HCT116 (cell line): ENCODE data around the gene TBX3. TPM values are rescaled to one million over a fixed set of nuclear protein-coding genes. Genes with fewer than 3 reads are reported as not detected.

Experiments
- ATAC-seq: fragments of 200-7000 bp; cut with Tn5 transposase; 2 replicates; pipeline ENCODE4 v1.9.1; 2020; ENCODE audit warnings: mild to moderate bottlenecking, moderate library complexity
- BruUV-seq: library from RNA; stranded (reverse); fragments of 400-500 nt; replicated peaks from 2 replicates; lab custom pipeline; 2021; lab: Mats Ljungman, UMichigan
- CTCF ChIA-PET: fragments of 300-600 bp; sonication (Branson Sonifier 250); formaldehyde crosslinking; loops from one replicate; lab custom pipeline; 2021; ENCODE audit warnings: antibody characterized with exemption; lab: Charles Lee
- POLR2A ChIA-PET: fragments of 300-600, 350-600 bp; sonication (Branson Sonifier 250); formaldehyde crosslinking; loops from one replicate; lab custom pipeline; 2021; ENCODE audit warnings: antibody characterized with exemption; lab: Charles Lee
- RAD21 ChIA-PET, 2 experiments: fragments of 300-600 bp; sonication (Branson Sonifier 250); formaldehyde crosslinking; loops; one replicate each; lab custom pipeline; 2023; ENCODE audit warnings: low total read pairs in 2 of 2; ENCODE audit not compliant: uncharacterized antibody in 2 of 2, unreplicated experiment in 2 of 2, low non-redundant PET in 1 of 2; lab: Charles Lee
- DNase-seq: peaks from one replicate; pipeline ENCODE4 v3.0.0-alpha.2; 2010; ENCODE audit warnings: low read depth, low spot score
- H2AFZ ChIP-seq: fragments of 200-600 bp; shearing (Covaris generic), sonication (generic); 2 replicates; pipeline ENCODE4 v1.6.1; 2017; ENCODE audit warnings: low read depth, mixed run types, mixed read lengths, antibody characterized with exemption, low read length; ENCODE audit not compliant: poor library complexity, severe bottlenecking
- H3K27ac ChIP-seq: 2 replicates; pipeline ENCODE4 v1.5.1; 2012; ENCODE audit warnings: low read depth, low read length
- H3K27me3 ChIP-seq: fragments of 200-600 bp; sonication (generic); 2 replicates; pipeline ENCODE4 v1.6.1; 2016; ENCODE audit warnings: mixed run types, low read length, mixed read lengths; ENCODE audit not compliant: insufficient read depth
- H3K36me3 ChIP-seq, 2 experiments: fragments of 200-500 bp in 1 of 2; fragments of 200-600 bp in 1 of 2; sonication (Bioruptor generic) in 1 of 2; sonication (generic) in 1 of 2; 2 replicates each; pipeline versions ENCODE4 v1.5.1 to v1.6.1; 2014 to 2016; ENCODE audit warnings: low read length in 2 of 2, inconsistent platforms in 1 of 2, mixed read lengths in 1 of 2, mixed run types in 1 of 2; ENCODE audit not compliant: insufficient read depth in 2 of 2, control insufficient read depth in 1 of 2
- H3K4me1 ChIP-seq, 2 experiments: fragments of 200-600 bp in 1 of 2; sonication (generic) in 1 of 2; 2 replicates each; pipeline versions ENCODE4 v1.5.1 to v1.6.1; 2012 to 2017; ENCODE audit warnings: low read length in 2 of 2, inconsistent platforms in 1 of 2, mild to moderate bottlenecking in 1 of 2, mixed read lengths in 1 of 2, mixed run types in 1 of 2, moderate library complexity in 1 of 2; ENCODE audit not compliant: insufficient read depth in 2 of 2, control insufficient read depth in 1 of 2
- H3K4me2 ChIP-seq: fragments of 200-600 bp; sonication (generic); 2 replicates; pipeline ENCODE4 v1.6.1; 2017; ENCODE audit warnings: mixed run types, low read length, mixed read lengths
- H3K4me3 ChIP-seq, 2 experiments: fragments of 200-600 bp in 1 of 2; sonication (generic) in 1 of 2; replicated peaks in 1 of 2; 2 replicates each; pipeline ENCODE4 v1.5.1; 2011 to 2016; ENCODE audit warnings: low read length in 2 of 2, control low read depth in 1 of 2, low read depth in 1 of 2, mild to moderate bottlenecking in 1 of 2, mixed read lengths in 1 of 2, mixed run types in 1 of 2
- H3K79me2 ChIP-seq: fragments of 200-600 bp; sonication (generic); 2 replicates; pipeline ENCODE4 v1.6.1; 2017; ENCODE audit warnings: mild to moderate bottlenecking, mixed run types, low read length, moderate library complexity, mixed read lengths; ENCODE audit not compliant: insufficient read depth
- H3K9ac ChIP-seq: fragments of 200-600 bp; sonication (generic); 2 replicates; pipeline ENCODE4 v1.6.1; 2016; ENCODE audit warnings: low read length, mixed read lengths
- H3K9me2 ChIP-seq: fragments of 200-600 bp; sonication (generic), shearing (Covaris generic); 2 replicates; pipeline ENCODE4 v1.6.1; 2017; ENCODE audit warnings: mixed run types, mild to moderate bottlenecking, moderate library complexity; ENCODE audit not compliant: insufficient read depth
- H3K9me3 ChIP-seq, 2 experiments: fragments of 200-500 bp in 1 of 2; fragments of 200-600 bp in 1 of 2; sonication (Bioruptor generic) in 1 of 2; sonication (generic) in 1 of 2; 2 replicates each; pipeline ENCODE4 v1.6.1; 2014 to 2017; ENCODE audit warnings: low read length in 2 of 2, mixed read lengths in 2 of 2, inconsistent platforms in 1 of 2, low read depth in 1 of 2, mild to moderate bottlenecking in 1 of 2, mixed run types in 1 of 2, moderate library complexity in 1 of 2; ENCODE audit not compliant: control insufficient read depth in 1 of 2, insufficient read depth in 1 of 2
- H4K20me1 ChIP-seq: fragments of 200-600 bp; sonication (generic), shearing (Covaris generic); 2 replicates; pipeline ENCODE4 v1.6.1; 2017; ENCODE audit warnings: mixed run types, mild to moderate bottlenecking, moderate library complexity; ENCODE audit not compliant: insufficient read depth
- CBX3 ChIP-seq: IDR thresholded peaks from 2 replicates; pipeline ENCODE4 v1.6.1; 2012; ENCODE audit warnings: low read depth
- CEBPB ChIP-seq: IDR thresholded peaks from 2 replicates; pipeline ENCODE4 v1.6.1; 2012; ENCODE audit warnings: low read depth
- EZH2phosphoT487 ChIP-seq: fragments of 200-600 bp; IDR thresholded peaks from 2 replicates; pipeline ENCODE4 v1.6.1; 2018; ENCODE audit warnings: antibody characterized with exemption, borderline replicate concordance
- JUND ChIP-seq: IDR thresholded peaks from 2 replicates; pipeline ENCODE4 v1.6.1; 2012
- POLR2AphosphoS5 ChIP-seq: IDR thresholded peaks from 2 replicates; pipeline ENCODE4 v1.6.1; 2011; ENCODE audit warnings: mild to moderate bottlenecking, low read depth, low read length, moderate library complexity
- RAD21 ChIP-seq: IDR thresholded peaks from 2 replicates; pipeline ENCODE4 v1.6.1; 2012; ENCODE audit warnings: low read depth, mild to moderate bottlenecking
- SIN3A ChIP-seq: IDR thresholded peaks from 2 replicates; pipeline ENCODE4 v1.6.1; 2012; ENCODE audit warnings: low read depth
- SP1 ChIP-seq: IDR thresholded peaks from 2 replicates; pipeline ENCODE4 v1.6.1; 2012; ENCODE audit warnings: low read depth
- SRF ChIP-seq: IDR thresholded peaks from 2 replicates; pipeline ENCODE4 v1.6.1; 2012; ENCODE audit warnings: low read depth
- YY1 ChIP-seq: IDR thresholded peaks from 2 replicates; pipeline ENCODE4 v1.6.1; 2011; ENCODE audit warnings: low read length, low read depth, moderate library complexity, mild to moderate bottlenecking; ENCODE audit not compliant: insufficient replicate concordance; ENCODE audit errors: extremely low read depth
- intact Hi-C: fragments of 100-400 bp; cut with micrococcal nuclease; formaldehyde crosslinking; loops from 2 replicates; pipeline ENCODE4 v1.10.0; 2022
- total RNA-seq: library from RNA; stranded (reverse); gene quantifications from one replicate; pipeline ENCODE4 v1.2.1, GENCODE V29; 2021; ENCODE audit not compliant: unreplicated experiment
- TF ChIP-seq, protein P1 (sequence below): IDR thresholded peaks from 2 replicates; pipeline ENCODE4 v1.6.1; 2011; ENCODE audit warnings: mild to moderate bottlenecking, low read length, moderate library complexity; ENCODE audit not compliant: insufficient replicate concordance; ENCODE audit errors: extremely low read depth

The TBX3 gene
- total RNA-seq, 1 experiment from 2014 or later, result 12.8 TPM

DNA sequence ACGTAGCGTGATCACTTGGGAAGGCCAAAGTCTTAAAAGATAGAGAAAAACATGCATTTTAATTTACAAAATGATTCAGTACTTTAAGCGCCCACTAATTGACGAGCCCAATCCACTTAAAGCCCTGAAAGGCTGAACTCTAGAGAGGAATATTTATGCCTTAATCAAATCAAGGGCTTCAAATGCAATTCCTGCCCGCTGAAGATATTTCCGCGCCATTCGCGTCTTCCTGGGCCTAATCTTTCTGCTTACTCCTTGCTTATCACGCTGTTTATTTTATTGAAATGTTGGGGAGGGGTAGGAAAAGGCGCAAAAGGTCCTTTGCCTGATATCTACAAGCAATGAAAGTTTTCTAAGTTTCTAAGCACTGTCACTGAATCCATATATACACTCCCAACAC lies 4.0 kb downstream of the TBX3 start:
- ATAC-seq (no peak), DNase-seq (no peak)
- TF ChIP-seq CBX3 (no peak), RAD21 (no peak), SRF (no peak), SIN3A (no peak), POLR2AphosphoS5 (no peak), CEBPB (no peak), JUND (no peak), EZH2phosphoT487 (no peak), YY1 (no peak), SP1 (no peak)
- TF ChIP-seq, protein P1, sequence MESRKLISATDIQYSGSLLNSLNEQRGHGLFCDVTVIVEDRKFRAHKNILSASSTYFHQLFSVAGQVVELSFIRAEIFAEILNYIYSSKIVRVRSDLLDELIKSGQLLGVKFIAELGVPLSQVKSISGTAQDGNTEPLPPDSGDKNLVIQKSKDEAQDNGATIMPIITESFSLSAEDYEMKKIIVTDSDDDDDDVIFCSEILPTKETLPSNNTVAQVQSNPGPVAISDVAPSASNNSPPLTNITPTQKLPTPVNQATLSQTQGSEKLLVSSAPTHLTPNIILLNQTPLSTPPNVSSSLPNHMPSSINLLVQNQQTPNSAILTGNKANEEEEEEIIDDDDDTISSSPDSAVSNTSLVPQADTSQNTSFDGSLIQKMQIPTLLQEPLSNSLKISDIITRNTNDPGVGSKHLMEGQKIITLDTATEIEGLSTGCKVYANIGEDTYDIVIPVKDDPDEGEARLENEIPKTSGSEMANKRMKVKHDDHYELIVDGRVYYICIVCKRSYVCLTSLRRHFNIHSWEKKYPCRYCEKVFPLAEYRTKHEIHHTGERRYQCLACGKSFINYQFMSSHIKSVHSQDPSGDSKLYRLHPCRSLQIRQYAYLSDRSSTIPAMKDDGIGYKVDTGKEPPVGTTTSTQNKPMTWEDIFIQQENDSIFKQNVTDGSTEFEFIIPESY, result no peak
- Histone ChIP-seq H3K9ac (no peak overlapping the region), H3K36me3 (peaks cover 3 to 4% of the 10 kb centered on the region in 2 experiments; a peak in 1 of 4 replicates), H4K20me1 (no peaks in the 10 kb centered on the region), H3K79me2 (peaks cover 16% of the 10 kb centered on the region), H2AFZ (no peak overlapping the region), H3K4me1 (peaks cover 1 to 18% of the 10 kb centered on the region in 2 experiments), H3K4me2 (no peak overlapping the region), H3K27ac (no peak overlapping the region), H3K9me3 (no peaks in the 10 kb centered on the region), H3K4me3 (no peak overlapping the region), H3K9me2 (no peaks in the 10 kb centered on the region), H3K27me3 (no peaks in the 10 kb centered on the region)
- ChIA-PET POLR2A (no interaction called here), CTCF (no interaction called here), RAD21 (no interaction called here)
- no TSS peak for BruUV-seq
- intact Hi-C loops, result loop anchor here (5.0 to 10.0 kb wide), 4 partner anchors 255 to 1092 kb away; no protein-coding TSS in a partner anchor
